T-cell (primary cell): ENCODE results near the gene TP53I11. TPM values are rescaled to one million over a fixed set of nuclear protein-coding genes. Genes with fewer than 3 reads are reported as not detected.

ENCODE experiments used
- ATAC-seq, 4 experiments: fragments of 200-7000 bp in 3 of 4; fragments of 150-1000 bp in 1 of 4; cut with Tn5 transposase; replicated peaks in 1 of 4; 1 replicate in 3 of 4; 2 replicates in 1 of 4; pipeline ENCODE4 v1.10.0; 2021; ENCODE audit warnings: moderate library complexity in 3 of 4, mild to moderate bottlenecking in 2 of 4, moderate number of reproducible peaks in 1 of 4
- CTCF ChIA-PET, 2 donors: fragments of 300-600 bp; sonication (Branson Sonifier 250); formaldehyde crosslinking; loops; one replicate each; lab custom pipeline; 2022; ENCODE audit warnings: antibody characterized with exemption in 2 of 2; lab: Charles Lee
- POLR2A ChIA-PET, 2 donors: fragments of 300-600 bp; sonication (Branson Sonifier 250); formaldehyde crosslinking; loops; one replicate each; lab custom pipeline; 2022; ENCODE audit warnings: antibody characterized with exemption in 2 of 2; lab: Charles Lee
- DNase-seq, 35 experiments: peaks; one replicate each; pipeline versions ENCODE4 v3.0.0 to v3.0.0-alpha.2; 2013 to 2023
- H3K27ac ChIP-seq: one replicate; pipeline ENCODE4 v1.5.1; 2013; ENCODE audit warnings: low read length
- H3K27me3 ChIP-seq, 2 experiments: replicated peaks in 1 of 2; 1 replicate in 1 of 2; 2 replicates in 1 of 2; pipeline versions ENCODE4 v1.6.1 to v1.7.0; 2013; ENCODE audit warnings: low read length in 1 of 2, mixed read lengths in 1 of 2; ENCODE audit not compliant: control insufficient read depth in 2 of 2, insufficient read depth in 2 of 2; ENCODE audit errors: extremely low read depth in 1 of 2
- H3K36me3 ChIP-seq, 2 donors: 1 replicate in 1 of 2; 2 replicates in 1 of 2; pipeline versions ENCODE4 v1.6.1 to v1.7.0; 2013; ENCODE audit warnings: low read length in 1 of 2; ENCODE audit not compliant: control insufficient read depth in 2 of 2, insufficient read depth in 1 of 2; ENCODE audit errors: extremely low read depth in 1 of 2
- H3K4me1 ChIP-seq, 2 experiments: 1 replicate in 1 of 2; 2 replicates in 1 of 2; pipeline versions ENCODE4 v1.6.1 to v1.7.0; 2013; ENCODE audit warnings: low read length in 2 of 2, mixed read lengths in 1 of 2; ENCODE audit not compliant: insufficient read depth in 2 of 2, control insufficient read depth in 1 of 2; ENCODE audit errors: extremely low read depth in 1 of 2
- H3K4me3 ChIP-seq, 2 donors: 1 replicate in 1 of 2; 2 replicates in 1 of 2; pipeline versions ENCODE4 v1.5.1 to v1.7.0; 2013; ENCODE audit warnings: mild to moderate bottlenecking in 2 of 2, low read length in 1 of 2, moderate library complexity in 1 of 2; ENCODE audit not compliant: control insufficient read depth in 1 of 2; ENCODE audit errors: extremely low read depth in 1 of 2
- H3K9me3 ChIP-seq: 2 replicates; pipeline ENCODE4 v1.7.0; 2013
- H3K27ac Mint-ChIP-seq, 2 donors: one replicate each; pipeline ENCODE4 v1.8.0; 2020 to 2021; ENCODE audit warnings: mild to moderate bottlenecking in 2 of 2, mixed read lengths in 2 of 2
- H3K27me3 Mint-ChIP-seq, 2 donors: one replicate each; pipeline ENCODE4 v1.8.0; 2021 to 2022; ENCODE audit warnings: mixed read lengths in 2 of 2
- H3K36me3 Mint-ChIP-seq: one replicate; pipeline ENCODE4 v1.8.0; 2021; ENCODE audit warnings: mixed read lengths
- H3K4me1 Mint-ChIP-seq, 3 donors: one replicate each; pipeline ENCODE4 v1.8.0; 2020 to 2022; ENCODE audit warnings: mixed read lengths in 3 of 3, mild to moderate bottlenecking in 1 of 3
- H3K4me3 Mint-ChIP-seq, 3 donors: one replicate each; pipeline ENCODE4 v1.8.0; 2020 to 2022; ENCODE audit warnings: mild to moderate bottlenecking in 3 of 3, mixed read lengths in 3 of 3, moderate library complexity in 3 of 3
- H3K9me3 Mint-ChIP-seq, 3 donors: one replicate each; pipeline ENCODE4 v1.8.0; 2020 to 2022; ENCODE audit warnings: mixed read lengths in 3 of 3
- WGBS: methylation state at CpG from one replicate; pipeline ENCODE4 v1.1.5; 2013; ENCODE audit warnings: missing lambda C conversion rate; ENCODE audit not compliant: insufficient coverage; 5-methylcytosine and 5-hydroxymethylcytosine counted together
- total RNA-seq, 35 experiments: library from RNA in 6 of 35; stranded (reverse) in 6 of 35; fragments of 120-200 nt in 1 of 35; gene quantifications; one replicate each; pipeline versions ENCODE4 v1.2.1 to v1.2.4 and lab custom pipeline; 2013 to 2026

TP53I11 gene
- total RNA-seq, 5 donors from 2014 or later (not counting 1 experiment from before 2014, with no cell fraction given), result 6.6 to 27.0 (median 16.4) TPM

- ATAC-seq, result no peak
- CTCF ChIA-PET, result interaction anchor here (1.3 to 4.0 kb wide), 4 partner anchors 175 to 179 kb away, joined by 4 to 39 read pairs (median 6); no protein-coding TSS in a partner anchor
- no peak overlapping the region for H3K4me3 Mint-ChIP-seq
- H3K9me3 Mint-ChIP-seq, result no peaks in the 10 kb centered on the region
- DNase-seq, result no peak
- Histone ChIP-seq H3K9me3 (no peaks in the 10 kb centered on the region), H3K27ac (no peak overlapping the region), H3K4me3 (no peak overlapping the region), H3K36me3 (peaks cover 0 to 3% of the 10 kb centered on the region in 2 donors), H3K4me1 (peaks cover 0 to 3% of the 10 kb centered on the region in 2 experiments), H3K27me3 (peaks cover 0 to 3% of the 10 kb centered on the region in 2 experiments)
- 93% methylated on average over 6 of the region's 8 CpGs for WGBS
- no peak overlapping the region for H3K27ac Mint-ChIP-seq
- POLR2A ChIA-PET, result no interaction called here
- H3K27me3 Mint-ChIP-seq, result no peaks in the 10 kb centered on the region
- H3K4me1 Mint-ChIP-seq, result peaks cover 2 to 10% (median 2%) of the 10 kb centered on the region in 3 donors
- H3K36me3 Mint-ChIP-seq, result peaks cover 22% of the 10 kb centered on the region
Observed at GRCh38 chr11:44926036-44926435, 24.6 kb downstream of the TP53I11 start.

DNA sequence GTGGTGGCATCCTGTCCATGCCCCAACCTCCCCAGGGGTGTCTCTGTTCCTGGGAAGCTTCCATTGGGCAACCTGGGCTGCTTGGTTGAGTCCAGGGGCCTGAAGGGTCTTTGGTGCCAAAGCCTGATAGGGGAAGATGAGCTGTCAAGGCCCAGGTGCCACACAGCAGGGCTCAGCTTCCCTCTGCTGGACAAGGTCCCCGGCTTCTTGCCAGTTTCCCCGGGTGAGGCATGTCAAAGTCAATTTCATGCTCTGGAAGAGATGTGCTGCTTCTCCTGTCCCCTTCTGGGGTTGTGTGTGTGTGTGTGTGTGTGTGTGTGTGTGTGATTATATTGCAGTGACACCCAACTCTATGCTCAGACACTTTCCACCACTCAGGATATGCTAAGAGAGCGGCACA is 26.9 kb downstream of the TP53I11 start:
- no peak for DNase-seq
- CTCF ChIA-PET, result interaction anchor here (0.7 kb wide), 2 partner anchors 13 to 330 kb away, joined by 3 read pairs; no protein-coding TSS in a partner anchor
- POLR2A ChIA-PET, result no interaction called here

DNA sequence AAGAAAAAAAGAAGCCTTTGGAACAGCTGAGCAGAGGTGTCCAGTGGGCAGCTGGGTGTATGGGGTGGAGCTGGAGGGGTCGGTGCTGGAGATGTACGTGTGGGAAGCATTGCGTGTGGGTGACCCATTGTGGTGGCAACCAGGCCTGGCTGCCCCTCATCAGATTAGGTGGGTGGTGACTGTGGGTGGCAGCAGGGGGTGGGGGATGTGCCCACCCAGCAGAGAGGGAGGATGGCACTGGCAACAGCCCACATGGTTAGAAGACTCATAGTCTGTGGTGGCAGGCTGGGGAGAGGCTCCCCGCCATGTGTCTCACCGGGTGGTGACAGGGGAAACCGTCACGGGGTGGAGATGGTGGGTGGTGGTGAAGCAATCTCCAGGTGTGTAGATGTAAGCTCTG is 27.6 kb downstream of the TP53I11 start:
- Histone ChIP-seq H3K27ac (no peak overlapping the region), H3K9me3 (no peaks in the 10 kb centered on the region), H3K4me3 (no peak overlapping the region), H3K36me3 (peaks cover 0 to 9% of the 10 kb centered on the region in 2 donors), H3K27me3 (peaks cover 0 to 5% of the 10 kb centered on the region in 2 experiments), H3K4me1 (peaks cover 0 to 3% of the 10 kb centered on the region in 2 experiments)
- no peak for DNase-seq
- H3K36me3 Mint-ChIP-seq, result peaks cover 13% of the 10 kb centered on the region
- no peak for ATAC-seq
- no peaks in the 10 kb centered on the region for H3K27me3 Mint-ChIP-seq
- POLR2A ChIA-PET, result no interaction called here
- H3K4me3 Mint-ChIP-seq, result no peak overlapping the region
- WGBS, result 45% methylated on average over 3 of the region's 7 CpGs
- H3K27ac Mint-ChIP-seq, result no peak overlapping the region
- peaks cover 2 to 10% (median 2%) of the 10 kb centered on the region in 3 donors for H3K4me1 Mint-ChIP-seq
- CTCF ChIA-PET, result no interaction called here
- H3K9me3 Mint-ChIP-seq, result no peaks in the 10 kb centered on the region

More for the DNA sequence above, 26.9 kb downstream of the TP53I11 start:
- no peak overlapping the region for H3K27ac ChIP-seq
- H3K36me3 Mint-ChIP-seq, result peaks cover 13% of the 10 kb centered on the region
- H3K4me3 Mint-ChIP-seq, result no peak overlapping the region
- WGBS, result no CpG with 5 or more reads among the region's 3 CpGs
- no peaks in the 10 kb centered on the region for H3K9me3 ChIP-seq
- ATAC-seq, result no peak
- H3K27me3 ChIP-seq, result peaks cover 0 to 5% of the 10 kb centered on the region in 2 experiments
- no peak overlapping the region for H3K4me3 ChIP-seq
- H3K9me3 Mint-ChIP-seq, result no peaks in the 10 kb centered on the region
- H3K4me1 ChIP-seq, result peaks cover 0 to 3% of the 10 kb centered on the region in 2 experiments
- peaks cover 0 to 9% of the 10 kb centered on the region in 2 donors for H3K36me3 ChIP-seq
- peaks cover 2 to 10% (median 2%) of the 10 kb centered on the region in 3 donors for H3K4me1 Mint-ChIP-seq
- H3K27ac Mint-ChIP-seq, result no peak overlapping the region
- H3K27me3 Mint-ChIP-seq, result no peaks in the 10 kb centered on the region

- Histone ChIP-seq H3K36me3 (peaks cover 0 to 13% of the 10 kb centered on the region in 2 donors), H3K4me1 (no peaks in the 10 kb centered on the region), H3K27ac (no peak overlapping the region), H3K9me3 (no peaks in the 10 kb centered on the region), H3K4me3 (no peak overlapping the region), H3K27me3 (peaks cover 0 to 2% of the 10 kb centered on the region in 2 experiments)
- ChIA-PET CTCF (interaction anchor here in 1 of 2 donors (0.5 to 1.2 kb wide), 2 partner anchors 9 to 283 kb away, joined by 3 to 6 read pairs; no protein-coding TSS in a partner anchor), POLR2A (no interaction called here)
- WGBS, result 79% methylated on average over 4 of the region's 7 CpGs
- Mint-ChIP-seq H3K9me3 (no peaks in the 10 kb centered on the region), H3K4me1 (peaks cover 0 to 2% (median 0%) of the 10 kb centered on the region in 3 donors), H3K4me3 (no peak overlapping the region), H3K36me3 (peaks cover 13% of the 10 kb centered on the region), H3K27ac (no peak overlapping the region), H3K27me3 (no peaks in the 10 kb centered on the region)
- no peak for ATAC-seq
- DNase-seq, result no peak
Observed at GRCh38 chr11:44920451-44920850, 30.2 kb downstream of the TP53I11 start.

DNA sequence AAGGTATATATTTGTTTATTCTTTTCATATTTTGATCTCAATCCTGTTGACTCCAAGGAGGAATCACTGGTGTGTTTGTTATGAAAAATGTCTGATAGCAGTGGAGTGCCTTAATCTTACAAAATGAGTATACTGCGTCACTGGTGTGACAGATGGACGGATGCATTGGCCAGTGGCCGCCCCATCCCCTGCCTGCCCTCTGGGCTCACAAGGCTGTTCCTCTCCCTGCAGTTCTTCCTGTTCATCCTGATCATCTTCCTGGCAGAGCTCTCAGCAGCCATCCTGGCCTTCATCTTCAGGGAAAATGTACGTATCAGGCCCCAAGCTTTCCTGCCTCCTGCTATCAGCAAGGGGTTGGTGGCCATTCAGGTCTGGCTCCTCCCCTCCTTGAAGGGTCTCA is 32.9 kb downstream of the TP53I11 start:
- ChIA-PET POLR2A (no interaction called here), CTCF (no interaction called here)
- no peak overlapping the region for H3K4me3 ChIP-seq
- Mint-ChIP-seq H3K27me3 (no peaks in the 10 kb centered on the region), H3K9me3 (no peaks in the 10 kb centered on the region), H3K4me1 (peaks cover 0 to 3% (median 0%) of the 10 kb centered on the region in 3 donors), H3K27ac (no peak overlapping the region), H3K36me3 (peaks cover 13% of the 10 kb centered on the region), H3K4me3 (no peak overlapping the region)
- H3K27me3 ChIP-seq, result peaks cover 0 to 2% of the 10 kb centered on the region in 2 experiments
- ATAC-seq, result no peak
- DNase-seq, result no peak
- 97% methylated on average over 4 of the region's 4 CpGs for WGBS
- H3K36me3 ChIP-seq, result peaks cover 0 to 24% of the 10 kb centered on the region in 2 donors
- H3K4me1 ChIP-seq, result no peaks in the 10 kb centered on the region
- no peaks in the 10 kb centered on the region for H3K9me3 ChIP-seq
- no peak overlapping the region for H3K27ac ChIP-seq

GRCh38 chr11:44916801-44917385 is 33.8 kb downstream of the TP53I11 start:
- no peak for DNase-seq
- no peak overlapping the region for H3K4me3 ChIP-seq
- Mint-ChIP-seq H3K4me1 (peaks cover 0 to 6% (median 3%) of the 10 kb centered on the region in 3 donors), H3K9me3 (no peaks in the 10 kb centered on the region), H3K4me3 (no peak overlapping the region), H3K27me3 (no peaks in the 10 kb centered on the region), H3K36me3 (peaks cover 12% of the 10 kb centered on the region), H3K27ac (no peak overlapping the region)
- ChIA-PET CTCF (interaction anchor here in 1 of 2 donors (1.0 kb wide), 1 partner anchor 188 kb away, joined by 3 read pairs; no protein-coding TSS in a partner anchor), POLR2A (no interaction called here)
- no peak for ATAC-seq
- no peak overlapping the region for H3K27ac ChIP-seq
- peaks cover 0 to 4% of the 10 kb centered on the region in 2 experiments for H3K27me3 ChIP-seq
- H3K36me3 ChIP-seq, result peaks cover 0 to 24% of the 10 kb centered on the region in 2 donors
- WGBS, result 60% methylated on average over 6 of the region's 10 CpGs
- H3K4me1 ChIP-seq, result no peaks in the 10 kb centered on the region
- no peaks in the 10 kb centered on the region for H3K9me3 ChIP-seq
